Fibroblast of skin of left quadriceps (primary cell): ENCODE data around the gene VPREB1.
"Not testable (repeated sequence)": the region's sequence is repeated elsewhere in the genome, so short reads cannot be mapped to it uniquely, and the experiment has no call there.

Experiments used
- DNase-seq, 2 experiments: peaks; one replicate each; pipeline ENCODE4 v3.0.0-alpha.2; 2013; ENCODE audit warnings: low read depth in 2 of 2

VPREB1 gene

DNA sequence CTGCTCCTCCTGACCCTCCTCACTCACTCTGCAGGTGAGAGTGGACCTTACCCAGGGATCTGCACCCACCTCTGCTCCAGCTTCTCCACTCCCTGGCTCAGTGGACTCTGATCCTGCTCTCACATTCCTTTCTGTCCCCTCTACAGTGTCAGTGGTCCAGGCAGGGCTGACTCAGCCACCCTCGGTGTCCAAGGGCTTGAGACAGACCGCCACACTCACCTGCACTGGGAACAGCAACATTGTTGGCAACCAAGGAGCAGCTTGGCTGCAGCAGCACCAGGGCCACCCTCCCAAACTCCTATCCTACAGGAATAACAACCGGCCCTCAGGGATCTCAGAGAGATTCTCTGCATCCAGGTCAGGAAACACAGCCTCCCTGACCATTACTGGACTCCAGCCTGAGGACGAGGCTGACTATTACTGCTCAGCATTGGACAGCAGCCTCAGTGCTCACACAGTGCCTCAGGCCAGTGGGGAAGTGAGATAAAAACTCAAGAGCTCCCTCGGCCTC is 29.7 kb upstream of the VPREB1 start:
- no peak for DNase-seq

DNA sequence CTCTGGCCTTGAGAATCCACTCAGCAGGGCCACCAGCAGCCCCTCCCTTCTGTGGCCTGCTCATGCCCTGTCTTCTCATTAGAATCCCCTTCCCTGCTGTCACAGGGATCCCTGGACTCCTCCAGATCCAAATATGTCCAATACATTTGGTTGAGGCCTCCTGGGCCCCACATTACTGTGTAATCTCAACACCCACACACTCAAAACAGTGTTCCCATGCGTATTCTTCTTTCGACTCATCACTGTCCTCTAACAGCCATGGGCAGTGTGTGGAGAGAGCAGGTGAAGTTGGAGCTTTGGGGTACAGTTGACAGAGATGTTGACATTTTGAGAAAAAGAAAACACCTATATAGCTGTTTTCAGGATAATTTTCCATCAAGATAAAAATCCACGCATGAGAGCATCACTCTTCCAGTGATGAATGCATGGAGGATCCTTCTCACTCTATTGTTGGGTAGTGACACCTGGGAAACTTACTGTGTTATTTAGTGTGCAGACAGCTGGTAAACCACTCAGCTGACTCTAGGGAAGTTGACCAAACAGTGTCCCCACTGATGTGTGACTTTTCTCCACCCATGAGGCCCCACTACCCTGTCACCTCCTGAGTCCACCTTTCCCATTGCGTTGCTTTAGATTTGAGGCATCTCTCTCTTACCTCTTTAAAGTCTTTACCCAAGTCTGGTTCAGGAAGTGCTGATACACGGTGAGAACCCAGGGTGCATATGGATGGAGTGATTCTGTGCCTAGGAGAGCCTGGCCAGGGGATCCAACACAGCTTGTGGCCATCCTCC is 28.7 kb upstream of the VPREB1 start:
- no peak for DNase-seq

DNA sequence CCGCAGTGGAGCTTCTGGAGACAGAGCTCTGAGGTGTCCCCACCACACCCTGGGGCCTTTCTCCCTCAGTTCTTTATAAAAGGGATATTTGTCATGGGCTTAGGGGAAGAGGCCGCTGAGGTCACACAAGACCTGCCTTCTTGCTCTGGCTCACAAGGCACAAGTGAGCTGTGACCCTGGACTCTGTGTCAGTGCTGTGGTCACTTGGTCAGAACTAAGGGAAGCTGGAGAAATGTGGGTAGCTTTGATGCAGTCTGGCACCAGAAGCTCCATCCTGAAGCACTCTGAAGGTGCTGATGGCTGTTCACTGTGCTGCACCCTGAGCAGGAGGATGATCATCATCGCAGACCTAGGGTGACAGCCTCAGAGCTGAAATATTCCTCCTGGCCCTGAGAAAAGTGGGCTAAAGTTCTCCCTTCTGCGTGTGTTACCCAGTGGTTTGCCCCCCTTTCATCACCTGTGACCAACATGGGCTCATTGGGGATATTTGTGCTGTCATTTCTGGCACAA is 28.1 kb upstream of the VPREB1 start:
- DNase-seq: no peak

DNA sequence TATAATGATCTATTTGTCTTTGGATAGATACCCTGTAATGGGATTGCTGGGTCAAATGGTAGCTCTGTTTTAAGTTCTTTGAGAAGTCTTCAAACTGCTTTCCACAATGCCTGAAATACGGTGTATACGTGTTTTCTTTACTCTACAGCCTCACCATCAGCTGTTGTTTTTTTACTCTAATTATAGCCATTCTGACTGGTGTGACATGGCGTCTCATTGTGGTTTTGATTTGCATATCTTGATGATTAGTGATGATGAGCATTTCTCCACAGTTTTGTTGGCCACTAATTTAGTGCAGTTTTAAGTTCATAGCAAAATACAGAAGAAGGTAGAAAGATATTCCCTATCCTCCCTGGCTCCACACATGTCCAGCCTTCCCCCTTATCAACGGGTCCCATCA is 26.3 kb upstream of the VPREB1 start:
- DNase-seq: no peak

DNA sequence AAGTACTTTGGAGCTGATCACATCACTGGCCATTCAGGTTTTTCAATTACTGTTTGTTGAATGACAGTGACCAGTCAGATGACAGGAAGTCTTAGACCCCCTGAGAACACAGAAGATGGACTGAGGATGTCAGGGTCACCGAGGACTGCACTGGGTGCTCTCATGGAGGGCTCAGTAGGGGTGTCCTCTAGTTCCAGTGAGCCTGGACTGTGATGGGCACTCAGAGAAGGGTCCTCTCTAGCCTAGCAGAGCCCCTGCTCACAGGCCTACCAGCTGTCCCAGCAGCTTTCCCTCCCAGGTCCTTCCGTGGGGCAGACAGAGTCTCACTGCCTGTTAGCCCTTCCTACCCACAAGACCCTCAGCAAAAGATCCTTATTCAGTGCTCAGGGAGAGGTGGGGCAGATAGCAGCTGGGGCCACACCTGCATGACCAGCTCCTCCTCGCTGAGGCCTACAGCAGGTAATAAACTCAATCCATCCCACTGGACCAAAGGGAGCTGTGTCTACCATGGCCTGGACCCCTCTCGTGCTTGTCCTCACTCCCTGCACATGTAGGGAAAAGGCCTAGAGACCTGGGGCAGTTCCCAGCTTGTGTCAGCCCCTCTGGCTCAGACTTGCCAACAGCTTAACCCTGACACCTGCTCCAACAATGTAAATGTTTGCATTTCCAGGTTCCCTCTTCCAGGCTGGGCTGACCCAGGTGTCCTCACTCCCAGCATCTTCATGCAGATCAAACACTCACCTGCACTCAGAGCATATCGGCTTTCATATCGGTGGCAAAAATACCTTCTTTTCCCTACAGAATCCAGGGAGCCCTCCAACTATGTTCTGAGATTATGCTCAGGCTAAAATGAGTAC is 25.2 kb upstream of the VPREB1 start:
- DNase-seq: no peak

DNA sequence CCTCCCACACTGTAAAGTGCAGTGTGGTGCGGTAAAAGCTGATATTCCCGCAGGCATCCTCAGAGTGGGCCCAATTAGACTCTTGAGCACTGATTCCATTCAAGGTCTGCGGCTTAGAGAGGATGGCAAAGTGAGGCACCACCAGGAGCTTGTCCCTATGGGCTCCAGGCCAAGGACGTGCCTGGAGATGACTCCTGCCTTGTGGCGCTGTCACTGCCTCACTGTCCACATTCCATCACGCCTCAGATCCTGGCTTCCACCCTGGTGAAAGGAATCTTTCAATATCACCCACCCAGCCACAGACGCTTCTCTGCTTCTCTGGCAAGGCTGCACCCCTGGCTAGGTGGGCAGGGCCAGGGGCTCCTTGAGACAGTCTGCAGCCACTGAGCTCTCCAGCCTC is 23.5 kb upstream of the VPREB1 start:
- not testable (repeated sequence) for DNase-seq

DNA sequence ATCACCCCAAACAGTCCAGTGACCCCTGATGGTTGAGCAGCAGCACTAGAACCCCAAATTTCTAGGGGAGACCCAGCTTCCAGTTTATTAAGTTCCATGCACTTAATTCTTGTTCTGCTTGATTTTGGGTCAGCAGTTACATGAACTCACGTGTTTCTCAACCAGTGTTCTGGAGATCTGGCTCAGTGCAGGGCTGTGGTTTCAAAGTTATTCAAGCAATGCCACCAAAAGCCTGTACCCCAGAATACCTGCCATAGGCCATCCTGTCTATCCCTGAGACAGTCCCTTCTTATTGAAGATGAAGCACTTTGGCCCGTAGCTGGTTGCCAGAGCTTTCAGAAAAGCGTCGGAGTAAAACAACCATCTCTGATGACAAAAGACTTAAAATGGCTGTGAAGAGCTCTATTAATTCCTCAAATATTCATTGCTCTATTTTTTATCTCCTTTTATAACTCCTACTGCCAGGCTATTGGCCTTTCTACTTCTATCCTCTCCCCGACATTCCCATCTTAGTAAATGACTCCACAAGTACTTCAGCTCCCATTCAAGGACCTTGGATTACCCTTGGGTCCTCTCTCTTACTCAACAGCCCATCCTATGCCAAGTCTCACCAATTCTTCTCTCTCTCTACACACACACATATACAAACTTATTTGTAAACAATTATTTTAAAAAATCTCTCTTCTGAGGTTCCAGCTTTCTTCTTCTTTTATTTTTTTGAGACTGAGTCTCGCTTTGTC is 18.0 kb upstream of the VPREB1 start:
- no peak for DNase-seq

DNA sequence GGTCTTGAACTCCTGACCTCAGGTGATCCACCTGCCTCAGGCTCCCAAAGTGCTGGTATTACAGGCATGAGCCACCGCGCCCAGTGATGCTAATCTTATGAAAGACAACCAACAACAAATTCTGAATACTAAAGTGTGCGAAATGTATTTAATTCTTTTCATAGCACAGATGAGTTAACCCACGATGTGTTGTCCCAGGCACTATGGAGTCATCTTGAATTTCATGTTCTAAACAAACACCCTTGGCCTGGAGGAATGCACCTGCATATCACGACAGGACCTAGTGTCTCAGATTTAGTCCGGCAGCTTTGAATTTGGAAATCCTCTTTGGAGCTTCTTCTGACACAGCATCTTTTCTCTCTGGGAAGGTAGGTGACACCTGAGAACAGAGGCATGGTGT is 16.2 kb upstream of the VPREB1 start:
- no peak for DNase-seq

DNA sequence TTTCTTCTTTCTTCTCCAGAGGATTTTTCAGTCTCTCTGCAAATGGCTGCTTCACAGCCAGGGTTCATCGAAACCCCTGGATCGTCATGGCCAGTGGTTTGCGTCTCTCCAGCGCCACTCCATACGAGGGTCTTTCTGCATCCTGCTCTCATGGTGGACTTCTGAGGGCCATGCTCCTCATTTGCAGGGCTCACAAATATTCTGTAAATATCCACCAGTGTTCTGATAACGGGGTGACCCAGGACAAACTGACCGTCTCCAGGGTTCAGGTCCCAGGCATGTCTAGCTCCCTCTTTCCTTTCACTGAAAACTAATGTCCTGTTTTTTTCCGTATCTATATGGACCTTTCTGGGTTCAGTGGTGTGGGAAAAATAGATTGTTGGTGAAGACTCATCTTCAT is 15.7 kb upstream of the VPREB1 start:
- no peak for DNase-seq

DNA sequence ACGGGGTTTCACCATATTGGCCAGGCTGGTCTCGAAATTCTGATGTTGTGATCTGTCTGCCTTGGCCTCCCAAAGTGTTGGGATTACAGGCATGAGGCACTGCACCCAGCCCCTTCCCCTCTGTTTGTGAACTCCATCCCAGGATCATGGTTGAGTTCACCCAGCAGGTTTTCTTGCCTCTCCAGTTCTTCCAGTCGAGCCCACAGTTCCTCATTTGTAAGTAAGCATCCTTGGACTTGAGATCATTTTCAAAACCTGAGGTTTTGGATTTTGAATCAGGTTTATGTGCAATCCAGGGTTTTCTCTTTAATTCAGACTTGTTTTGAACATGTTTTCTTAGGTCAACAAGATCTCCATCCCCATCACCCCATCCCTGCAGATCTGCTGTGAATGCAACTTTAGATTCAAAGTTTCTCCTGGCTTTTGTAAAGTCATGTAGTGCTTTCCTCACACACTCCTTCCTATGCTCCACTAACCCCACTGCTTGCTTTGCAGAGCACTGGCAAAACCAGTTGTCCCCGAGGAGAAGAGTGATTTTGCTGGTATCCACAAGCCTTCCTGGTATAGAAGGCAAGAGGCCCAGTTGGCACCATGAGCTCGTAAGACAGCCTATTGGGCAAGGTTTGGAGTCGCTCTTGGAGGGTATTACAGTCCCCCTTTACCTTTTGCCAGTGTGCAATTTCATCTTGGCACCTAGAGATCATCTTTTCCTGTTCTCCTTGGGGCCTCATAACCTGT is 14.7 kb upstream of the VPREB1 start:
- no peak for DNase-seq

DNA sequence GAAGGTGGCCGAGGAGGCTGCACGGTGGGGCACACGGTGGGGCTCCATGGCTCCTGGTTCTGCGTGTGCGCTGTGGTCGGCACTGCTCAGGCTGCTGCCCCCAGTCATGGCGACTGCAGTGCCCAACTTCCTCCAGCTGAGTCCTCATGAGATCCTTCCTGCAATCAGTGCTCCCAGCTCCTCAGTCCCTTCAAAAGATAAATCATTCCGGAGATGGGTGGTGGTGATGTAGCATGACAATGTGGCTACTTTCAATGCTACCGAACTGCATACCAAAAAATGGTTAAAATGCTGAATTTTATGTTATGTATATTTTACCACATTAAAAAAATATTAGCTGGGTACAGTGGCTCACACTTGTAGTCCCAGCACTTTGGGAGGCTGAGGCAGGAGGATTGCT is 14.1 kb upstream of the VPREB1 start:
- no peak for DNase-seq

DNA sequence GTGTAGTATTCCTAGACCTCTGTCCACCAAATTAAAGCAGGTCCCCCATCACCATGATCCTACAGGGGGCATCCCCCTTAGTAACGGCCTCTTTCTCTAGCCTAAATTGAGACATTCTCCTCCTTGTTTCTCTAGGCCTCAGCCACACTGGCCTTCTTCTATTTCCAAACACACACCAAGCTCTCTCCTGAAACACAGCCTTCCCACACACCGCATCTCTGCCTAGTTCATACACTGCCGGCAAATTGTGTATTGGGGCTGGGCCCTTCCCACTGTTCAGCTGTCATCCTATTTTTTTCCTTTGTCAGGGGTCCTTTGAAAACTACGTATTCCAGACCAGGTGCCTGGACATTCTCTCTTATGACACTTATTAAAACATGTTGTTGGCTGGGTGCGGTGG is 11.5 kb upstream of the VPREB1 start:
- DNase-seq: no peak

DNA sequence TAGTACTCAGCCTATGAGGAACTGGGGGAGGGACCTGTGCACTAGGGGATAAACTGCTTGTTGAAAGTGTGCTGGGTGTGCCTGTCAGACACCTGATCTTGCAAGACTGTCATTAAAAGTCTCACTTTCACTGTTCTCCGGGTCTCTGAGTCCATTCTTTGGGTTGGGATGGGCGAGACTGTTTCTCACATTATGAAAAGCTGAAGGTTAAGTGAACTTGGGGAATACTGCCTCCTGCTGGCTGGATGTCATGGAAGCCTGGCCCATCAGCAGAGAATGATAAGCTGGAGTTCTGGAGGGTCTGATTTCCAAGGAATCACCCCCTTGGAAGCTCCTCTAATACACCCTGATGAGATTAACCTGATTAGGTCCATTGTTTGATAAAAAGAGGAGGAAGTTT is 9.0 kb upstream of the VPREB1 start:
- DNase-seq: no peak

DNA sequence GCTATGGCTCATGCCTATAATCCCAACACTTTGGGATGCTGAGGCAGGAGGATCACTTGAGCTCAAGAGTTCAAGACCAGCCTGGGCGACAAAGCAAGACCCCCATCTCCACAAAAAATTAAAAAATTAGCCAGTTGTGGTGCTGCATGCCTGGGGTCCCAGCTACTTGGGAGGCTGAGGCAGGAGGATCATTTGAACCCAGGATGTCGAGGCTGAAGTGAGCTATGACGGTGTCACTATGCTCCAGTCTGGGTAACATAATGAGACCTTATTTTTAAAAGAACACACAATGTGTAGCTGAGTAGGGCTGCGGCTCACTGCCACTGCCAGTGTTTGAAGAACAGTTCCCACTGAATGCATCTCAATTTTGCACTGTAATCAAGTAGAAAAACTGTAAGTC is 7.1 kb upstream of the VPREB1 start:
- no peak for DNase-seq

DNA sequence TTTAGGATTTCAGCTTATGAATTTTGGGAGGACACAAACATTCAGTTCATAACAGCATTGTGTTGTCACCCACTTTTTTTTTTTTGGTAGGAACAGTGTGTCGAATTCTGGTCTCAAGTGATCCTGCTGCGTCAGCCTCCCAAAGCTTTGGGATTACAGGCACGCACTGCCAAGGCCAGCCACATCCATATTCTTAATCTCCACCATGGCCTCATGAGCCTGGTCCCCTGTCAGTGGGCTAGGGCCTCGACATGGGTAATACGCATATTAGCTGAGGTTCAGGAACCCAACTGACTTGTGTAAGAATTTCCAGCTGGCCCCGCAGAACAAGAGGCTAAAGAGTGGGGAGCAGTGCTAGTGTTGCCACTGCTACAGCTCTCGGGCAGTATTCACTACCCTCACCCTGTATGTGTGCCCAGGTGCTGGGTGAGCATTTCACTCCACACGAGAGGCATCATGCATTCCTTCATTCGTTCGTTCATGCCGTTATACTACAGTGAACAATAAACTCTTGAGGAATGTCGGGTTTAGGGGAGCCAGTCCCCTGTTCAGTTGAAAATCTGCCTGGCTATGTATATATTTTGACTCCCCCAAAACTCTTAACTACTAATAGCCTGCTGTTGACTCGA is 5.2 kb upstream of the VPREB1 start:
- no peak for DNase-seq

DNA sequence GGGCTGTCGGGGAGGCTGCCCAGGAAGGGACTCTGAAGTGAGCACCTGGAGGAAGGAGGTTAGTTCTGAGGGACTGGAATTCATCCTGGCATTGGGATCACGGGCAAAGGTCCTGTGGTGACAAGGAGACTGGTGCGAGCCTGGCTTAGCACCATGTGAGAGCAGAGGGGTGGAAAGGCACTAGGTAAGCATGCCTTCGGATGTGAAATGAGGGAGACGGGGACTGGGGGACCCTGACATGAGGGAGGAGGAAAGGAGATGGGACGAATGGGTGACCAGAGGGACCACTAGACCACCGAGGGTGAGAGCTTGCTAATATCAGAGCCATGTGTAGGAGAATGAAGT is 3.1 kb upstream of the VPREB1 start:
- DNase-seq: no peak

DNA sequence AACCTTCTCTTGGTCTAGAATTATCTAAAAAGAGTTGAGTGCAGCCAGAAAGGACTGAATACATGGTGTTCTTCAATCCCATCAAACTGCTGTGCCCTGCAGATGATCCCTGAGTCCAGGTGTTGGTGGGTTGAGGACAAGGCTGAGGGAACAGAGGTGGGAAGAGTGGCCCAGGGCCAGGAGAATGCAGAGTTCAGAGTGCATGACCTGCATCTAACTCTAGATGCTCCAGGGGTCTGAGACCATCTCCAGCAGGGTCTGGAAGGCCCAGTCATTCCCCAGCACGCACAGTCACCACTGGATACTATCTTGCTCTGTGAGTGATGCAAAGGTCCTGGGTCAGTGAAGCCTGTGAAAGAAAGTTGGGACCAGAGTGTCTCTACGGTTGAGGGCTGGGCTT is 2.1 kb upstream of the VPREB1 start:
- no peak for DNase-seq

DNA sequence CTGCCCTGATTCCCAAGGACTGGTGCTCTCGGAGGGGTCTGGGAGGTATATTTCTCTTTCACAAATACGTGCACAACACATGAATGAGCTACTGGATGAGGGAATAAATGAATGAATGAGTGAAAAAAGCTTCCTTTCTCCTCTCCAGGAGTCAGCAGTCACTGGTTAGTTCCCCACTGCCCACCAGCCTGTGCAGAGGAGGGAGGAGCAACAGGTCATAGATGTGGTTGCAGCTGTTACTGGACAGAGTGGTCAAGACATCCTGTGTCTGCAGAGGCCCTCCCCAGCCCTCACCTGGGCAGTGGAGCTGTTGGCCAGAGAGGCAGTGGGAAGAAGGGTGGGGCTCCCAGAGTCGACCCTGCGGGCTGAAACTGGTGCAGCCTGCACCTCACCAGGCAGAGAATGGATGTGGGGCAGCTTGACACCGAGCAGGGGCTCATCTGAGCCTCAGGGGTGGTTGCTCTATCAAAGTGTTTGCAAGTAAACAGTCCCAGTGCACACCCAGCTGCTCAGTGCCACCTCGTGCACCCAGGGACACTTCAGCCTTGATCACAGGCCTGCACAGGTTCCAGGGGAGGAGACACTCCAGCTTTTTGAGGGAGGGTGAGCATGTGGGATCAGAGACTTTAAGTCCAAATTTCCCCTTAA is 1.4 kb upstream of the VPREB1 start:
- DNase-seq: no peak

DNA sequence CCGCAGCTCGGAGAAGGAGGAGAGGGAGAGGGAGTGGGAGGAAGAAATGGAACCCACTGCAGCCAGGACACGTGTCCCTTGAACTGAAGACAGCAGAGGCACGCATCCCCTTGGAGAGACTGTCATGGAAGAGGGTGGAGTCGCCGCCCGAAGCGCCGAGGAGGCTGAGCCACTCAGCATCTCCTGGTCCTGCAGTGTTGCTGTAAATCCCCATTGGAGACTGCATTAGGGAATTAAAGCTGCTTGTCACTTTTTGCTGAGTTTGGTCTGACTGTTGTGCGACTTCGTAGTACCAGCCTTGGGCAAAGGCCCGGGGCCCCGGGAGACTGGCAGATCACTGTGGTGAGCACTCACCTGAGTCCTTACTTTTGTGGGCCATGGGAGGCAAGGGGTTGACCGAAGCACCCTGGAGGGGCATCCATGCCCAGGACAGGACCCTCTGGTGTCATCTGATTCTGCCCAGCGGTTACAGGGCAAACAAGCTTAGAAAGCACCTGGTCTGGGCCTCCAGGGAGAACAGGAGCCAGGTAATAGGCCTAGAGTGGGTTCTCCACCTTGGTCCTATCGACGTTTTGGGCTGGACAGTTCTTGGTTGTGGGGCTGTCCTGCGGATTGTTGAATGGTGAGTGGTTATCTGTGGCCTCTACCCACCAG is 797 bp downstream of the VPREB1 start:
- DNase-seq: no peak

DNA sequence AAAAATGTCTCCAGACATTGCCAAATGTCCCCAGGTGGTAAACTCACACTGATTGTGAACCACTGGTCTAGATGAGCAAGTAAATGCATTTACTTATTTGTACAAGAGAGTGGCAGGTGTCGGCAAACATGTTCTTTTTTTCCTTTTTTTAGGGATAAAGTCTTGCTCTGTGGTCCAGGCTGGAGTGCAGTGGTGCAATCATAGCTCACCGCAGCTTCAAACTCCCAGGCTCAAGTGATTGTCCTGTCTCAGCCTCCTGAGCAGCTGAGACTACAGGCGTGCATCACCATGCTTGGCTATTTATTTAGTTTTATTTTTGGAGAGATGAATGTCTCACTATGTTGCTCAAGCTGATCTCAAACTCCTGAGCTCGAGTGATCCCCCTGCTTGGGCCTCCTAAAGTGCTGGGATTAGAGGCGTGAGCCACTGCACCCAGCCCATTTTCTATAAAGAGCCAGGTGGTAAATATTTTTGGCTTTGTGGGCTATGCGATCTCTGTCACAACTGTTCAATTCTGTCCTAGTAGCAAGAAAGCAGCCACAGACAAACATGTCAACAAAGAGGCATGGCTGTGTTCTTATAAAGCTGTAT is 1.4 kb downstream of the VPREB1 start:
- no peak for DNase-seq
